Esophagus muscularis mucosa (tissue), 4 donors: Measurements from ENCODE around the gene TEX54. TPM values are rescaled to one million over a fixed set of nuclear protein-coding genes. Genes with fewer than 3 reads are reported as not detected.
"Not testable (repeated sequence)": the region's sequence is repeated elsewhere in the genome, so short reads cannot be mapped to it uniquely, and the experiment has no call there.

ENCODE experiments used
- DNase-seq: peaks from one replicate; pipeline ENCODE4 v3.0.0-alpha.2; 2017; ENCODE audit errors: extremely low spot score
- H3K27ac ChIP-seq, 4 donors: fragments of 200-600 bp; sonication (generic); replicated peaks in 1 of 4; 1 replicate in 3 of 4; 2 replicates in 1 of 4; pipeline ENCODE4 v1.5.1; 2016 to 2019; ENCODE audit warnings: mild to moderate bottlenecking in 1 of 4
- H3K27me3 ChIP-seq, 4 donors: fragments of 200-600 bp; sonication (generic); one replicate each; pipeline versions ENCODE4 v1.5.1 to v1.6.0; 2016 to 2019
- H3K36me3 ChIP-seq, 4 donors: fragments of 200-600 bp; sonication (generic); one replicate each; pipeline ENCODE4 v1.5.1; 2016 to 2019
- H3K4me1 ChIP-seq, 4 donors: fragments of 200-600 bp; sonication (generic); one replicate each; pipeline ENCODE4 v1.5.1; 2016 to 2019
- H3K4me3 ChIP-seq, 4 donors: fragments of 200-600 bp; sonication (generic); 1 replicate in 2 of 4; 2 replicates in 2 of 4; pipeline ENCODE4 v1.5.1; 2016 to 2019; ENCODE audit warnings: mild to moderate bottlenecking in 4 of 4, moderate library complexity in 1 of 4
- H3K9me3 ChIP-seq, 4 donors: fragments of 200-600 bp; sonication (generic); 1 replicate in 3 of 4; 2 replicates in 1 of 4; pipeline ENCODE4 v1.5.1; 2016 to 2019
- EP300 ChIP-seq: sonication (generic); formaldehyde crosslinking; IDR thresholded peaks from one replicate; pipeline ENCODE4 v1.6.1; 2017; ENCODE audit warnings: antibody characterized with exemption
- POLR2A ChIP-seq: fragments of 450-650 bp; IDR thresholded peaks from one replicate; pipeline ENCODE4 v1.6.1; 2017; ENCODE audit warnings: antibody characterized with exemption, moderate library complexity, mild to moderate bottlenecking, low read depth
- POLR2AphosphoS5 ChIP-seq, 2 donors: sonication (generic); formaldehyde crosslinking; IDR thresholded peaks; one replicate each; pipeline ENCODE4 v1.6.1; 2017; ENCODE audit warnings: antibody characterized with exemption in 2 of 2
- WGBS: methylation state at CpG from one replicate; pipeline ENCODE4 v1.1.5; 2018; 5-methylcytosine and 5-hydroxymethylcytosine counted together
- intact Hi-C: fragments of 100-400 bp; cut with DNase I; formaldehyde crosslinking; loops from one replicate; pipeline ENCODE4 v1.15.1; 2023
- total RNA-seq, 4 donors: library from RNA; depleted of rRNA; stranded (reverse); fragments of >200 nt; gene quantifications; one replicate each; pipeline versions ENCODE4 v1.1.0 to v1.2.1, GENCODE V29; 2016
- TF ChIP-seq, protein P1 (sequence below), 3 experiments: fragments of 200-600 bp in 2 of 3; fragments of 450-650 bp in 1 of 3; sonication (generic) in 2 of 3; IDR thresholded peaks; one replicate each; pipeline ENCODE4 v1.5.1; 2017 to 2019; ENCODE audit warnings: antibody characterized with exemption in 3 of 3, mild to moderate bottlenecking in 2 of 3, moderate library complexity in 1 of 3

The TEX54 gene
- total RNA-seq, 4 donors from 2014 or later, result not detected

GRCh38 chr11:62874851-62875250 lies 42.2 kb upstream of the TEX54 start:
- intact Hi-C loops, result no loop called here
- WGBS, result 98% methylated on average over 7 of the region's 7 CpGs
- Histone ChIP-seq H3K27ac (no peak overlapping the region), H3K9me3 (no peaks in the 10 kb centered on the region), H3K27me3 (no peaks in the 10 kb centered on the region), H3K4me1 (peaks cover 10 to 14% (median 14%) of the 10 kb centered on the region in 4 donors), H3K4me3 (no peak overlapping the region), H3K36me3 (no peaks in the 10 kb centered on the region)
- DNase-seq, result no peak
- TF ChIP-seq, protein P1, sequence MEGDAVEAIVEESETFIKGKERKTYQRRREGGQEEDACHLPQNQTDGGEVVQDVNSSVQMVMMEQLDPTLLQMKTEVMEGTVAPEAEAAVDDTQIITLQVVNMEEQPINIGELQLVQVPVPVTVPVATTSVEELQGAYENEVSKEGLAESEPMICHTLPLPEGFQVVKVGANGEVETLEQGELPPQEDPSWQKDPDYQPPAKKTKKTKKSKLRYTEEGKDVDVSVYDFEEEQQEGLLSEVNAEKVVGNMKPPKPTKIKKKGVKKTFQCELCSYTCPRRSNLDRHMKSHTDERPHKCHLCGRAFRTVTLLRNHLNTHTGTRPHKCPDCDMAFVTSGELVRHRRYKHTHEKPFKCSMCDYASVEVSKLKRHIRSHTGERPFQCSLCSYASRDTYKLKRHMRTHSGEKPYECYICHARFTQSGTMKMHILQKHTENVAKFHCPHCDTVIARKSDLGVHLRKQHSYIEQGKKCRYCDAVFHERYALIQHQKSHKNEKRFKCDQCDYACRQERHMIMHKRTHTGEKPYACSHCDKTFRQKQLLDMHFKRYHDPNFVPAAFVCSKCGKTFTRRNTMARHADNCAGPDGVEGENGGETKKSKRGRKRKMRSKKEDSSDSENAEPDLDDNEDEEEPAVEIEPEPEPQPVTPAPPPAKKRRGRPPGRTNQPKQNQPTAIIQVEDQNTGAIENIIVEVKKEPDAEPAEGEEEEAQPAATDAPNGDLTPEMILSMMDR (IDR thresholded peaks at IDR 0.05), result no peak
- no peak for TF ChIP-seq POLR2A

GRCh38 chr11:62865635-62866034 lies 33.0 kb upstream of the TEX54 start:
- intact Hi-C loops, result loop anchor here (10.0 kb wide), 1 partner anchor 481 kb away; no protein-coding TSS in a partner anchor
- no peaks in the 10 kb centered on the region for H3K27me3 ChIP-seq
- TF ChIP-seq, protein P1 (IDR thresholded peaks at IDR 0.05), result no peak
- TF ChIP-seq POLR2A (no peak), EP300 (no peak), POLR2AphosphoS5 (IDR thresholded peaks at IDR 0.05) (no peak)
- no peak overlapping the region for H3K27ac ChIP-seq
- WGBS, result 84% methylated on average over 6 of the region's 6 CpGs
- DNase-seq, result no peak
- no peak overlapping the region for H3K4me3 ChIP-seq
- H3K9me3 ChIP-seq, result no peaks in the 10 kb centered on the region
- no peaks in the 10 kb centered on the region for H3K36me3 ChIP-seq
- peaks cover 0 to 7% (median 0%) of the 10 kb centered on the region in 4 donors for H3K4me1 ChIP-seq

GRCh38 chr11:62863687-62864335 lies 31.2 kb upstream of the TEX54 start:
- 65% methylated on average over 4 of the region's 4 CpGs for WGBS
- Histone ChIP-seq H3K27me3 (no peaks in the 10 kb centered on the region), H3K4me3 (no peak overlapping the region), H3K27ac (no peak overlapping the region), H3K4me1 (peaks cover 0 to 7% (median 0%) of the 10 kb centered on the region in 4 donors), H3K36me3 (no peaks in the 10 kb centered on the region), H3K9me3 (no peaks in the 10 kb centered on the region)
- TF ChIP-seq POLR2AphosphoS5 (IDR thresholded peaks at IDR 0.05), result no peak
- TF ChIP-seq EP300, result no peak
- TF ChIP-seq POLR2A, result no peak
- TF ChIP-seq, protein P1 (IDR thresholded peaks at IDR 0.05), result no peak
- DNase-seq, result no peak
- intact Hi-C loops, result loop anchor here (10.0 kb wide), 1 partner anchor 479 kb away; no protein-coding TSS in a partner anchor

GRCh38 chr11:62861564-62862192 lies 29.0 kb upstream of the TEX54 start:
- H3K27me3 ChIP-seq, DNase-seq, H3K4me3 ChIP-seq, H3K36me3 ChIP-seq, H3K9me3 ChIP-seq, H3K27ac ChIP-seq: not testable (repeated sequence)
- intact Hi-C loops, result loop anchor here (1.0 to 10.0 kb wide), 2 partner anchors 75 to 477 kb away; no protein-coding TSS in a partner anchor
- WGBS, result 92% methylated on average over 16 of the region's 16 CpGs
- H3K4me1 ChIP-seq, result peaks cover 3 to 14% (median 5%) of the 10 kb centered on the region in 4 donors

DNA sequence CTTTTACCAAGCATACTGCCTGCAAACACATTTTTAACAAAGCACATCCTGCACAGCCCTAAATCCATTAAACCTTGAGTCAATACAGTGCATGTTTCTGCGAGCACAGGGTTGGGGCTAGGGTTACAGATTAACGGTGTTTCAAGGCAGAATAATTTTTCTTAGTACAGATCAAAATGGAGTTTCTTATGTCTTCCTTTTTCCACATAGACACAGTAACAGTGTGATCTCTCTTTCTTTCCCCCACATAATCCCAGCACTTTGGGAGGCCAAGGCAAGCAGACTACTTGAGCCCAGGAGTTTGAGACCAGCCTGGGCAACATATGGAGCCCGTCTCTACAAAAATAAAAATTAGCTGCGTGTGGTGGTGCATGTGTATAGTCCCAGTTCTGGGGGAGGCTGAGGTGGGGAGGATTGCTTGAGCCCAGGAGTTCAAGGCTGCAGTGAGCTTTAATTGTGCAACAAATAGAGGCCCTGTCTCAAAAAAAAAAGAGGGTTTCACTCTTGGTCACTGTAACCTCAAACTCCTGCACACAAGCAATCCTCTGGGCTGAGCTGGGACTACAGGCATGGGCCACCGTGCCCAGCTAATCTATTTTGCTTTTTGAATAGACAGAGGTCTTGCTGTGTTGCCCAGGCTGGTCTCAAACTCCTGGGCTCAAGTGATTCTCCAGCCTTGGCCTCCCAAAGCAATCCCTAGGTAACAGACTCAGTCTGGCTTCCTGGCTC lies 28.4 kb upstream of the TEX54 start:
- Histone ChIP-seq H3K9me3 (no peaks in the 10 kb centered on the region), H3K4me3 (no peak overlapping the region), H3K4me1 (peaks cover 10 to 21% (median 12%) of the 10 kb centered on the region in 4 donors), H3K27ac (no peak overlapping the region), H3K36me3 (no peaks in the 10 kb centered on the region), H3K27me3 (no peaks in the 10 kb centered on the region)
- TF ChIP-seq EP300 (no peak), POLR2A (no peak), POLR2AphosphoS5 (IDR thresholded peaks at IDR 0.05) (no peak)
- TF ChIP-seq, protein P1 (IDR thresholded peaks at IDR 0.05), result no peak
- WGBS, result 75% methylated on average over 5 of the region's 5 CpGs
- DNase-seq, result no peak
- intact Hi-C loops, result loop anchor here (10.0 kb wide), 1 partner anchor 476 kb away; no protein-coding TSS in a partner anchor

GRCh38 chr11:62859281-62859703 lies 26.7 kb upstream of the TEX54 start:
- H3K27me3 ChIP-seq, H3K27ac ChIP-seq, H3K36me3 ChIP-seq, H3K9me3 ChIP-seq, H3K4me3 ChIP-seq, DNase-seq: not testable (repeated sequence)
- 90% methylated on average over 8 of the region's 8 CpGs for WGBS
- H3K4me1 ChIP-seq, result peaks cover 14 to 27% (median 21%) of the 10 kb centered on the region in 4 donors
- intact Hi-C loops, result loop anchor here (10.0 kb wide), 1 partner anchor 264 kb away; the partner anchor contains the start of gene TUT1
